AG08395 (cell line): Measurements from ENCODE around the gene JHY.

Experiments used
- DNase-seq: peaks from one replicate; pipeline ENCODE4 v3.0.0; 2012; ENCODE audit warnings: mixed read lengths, low spot score

The JHY gene

DNA sequence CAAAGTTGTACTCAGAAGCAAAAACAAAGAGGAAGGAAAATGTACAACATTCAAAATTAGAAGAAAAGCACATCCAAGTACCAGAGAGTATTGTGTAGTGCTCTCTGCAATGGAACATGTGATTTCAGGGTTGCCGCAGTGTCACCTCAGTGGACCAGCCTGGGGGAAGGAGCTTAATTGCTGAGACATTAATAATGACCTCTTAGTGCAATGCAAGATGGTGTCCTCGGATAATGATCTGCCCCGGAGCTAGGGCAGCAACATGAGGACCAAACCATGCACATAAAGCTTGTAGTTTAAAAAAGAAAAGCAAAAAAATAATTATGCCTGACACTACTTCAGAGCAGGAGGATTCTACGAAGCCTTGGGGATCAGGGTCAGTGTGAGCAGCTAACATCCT lies 11.3 kb upstream of the JHY start:
- no peak for DNase-seq

- no peak for DNase-seq
Observed at GRCh38 chr11:122872046-122872445, 10.5 kb upstream of the JHY start.

GRCh38 chr11:122874991-122875390 lies 7.6 kb upstream of the JHY start:
- no peak for DNase-seq

- DNase-seq = no peak
Observed at GRCh38 chr11:122877732-122878131, 4.8 kb upstream of the JHY start.

GRCh38 chr11:122879785-122880184 lies 2.8 kb upstream of the JHY start:
- no peak for DNase-seq

DNA sequence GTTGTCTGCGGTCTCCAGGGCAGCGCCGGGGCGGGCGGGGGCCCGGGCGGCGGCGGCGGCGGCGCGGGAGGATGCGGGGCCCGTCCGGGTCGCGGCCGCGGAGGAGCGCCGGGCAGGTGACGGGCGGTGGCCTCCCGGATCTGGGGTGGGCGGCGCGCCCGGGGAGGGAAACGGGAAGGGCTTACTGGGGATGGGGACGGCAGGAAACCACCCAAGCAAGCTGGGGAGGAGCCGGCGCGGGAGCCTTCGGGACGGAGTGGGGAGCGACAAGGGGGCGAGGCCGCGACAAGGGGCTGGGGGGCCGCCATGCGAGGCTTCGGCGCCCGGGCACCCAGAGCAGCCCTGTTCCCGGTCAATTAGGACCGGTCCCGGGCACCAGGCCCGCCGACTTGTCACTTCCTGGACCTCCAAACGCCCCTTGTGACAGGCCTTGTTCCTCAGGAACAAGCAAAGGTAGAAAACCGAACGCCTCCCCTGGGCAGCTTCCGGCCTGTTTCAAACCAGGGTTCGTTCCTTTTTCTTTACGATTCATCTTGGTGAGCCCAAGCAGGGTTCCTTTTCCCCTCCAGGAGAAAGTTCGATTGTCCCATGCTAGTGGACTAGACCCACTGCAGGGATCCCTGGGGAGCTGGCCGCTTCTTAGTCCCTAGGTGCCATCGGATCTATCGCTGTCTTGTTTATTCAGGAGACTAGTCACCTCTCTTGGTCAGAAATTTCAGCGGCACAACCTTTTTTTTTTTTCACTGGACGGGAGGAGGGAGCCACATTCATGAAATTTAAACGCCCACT lies 492 bp downstream of the JHY start:
- no peak for DNase-seq

DNA sequence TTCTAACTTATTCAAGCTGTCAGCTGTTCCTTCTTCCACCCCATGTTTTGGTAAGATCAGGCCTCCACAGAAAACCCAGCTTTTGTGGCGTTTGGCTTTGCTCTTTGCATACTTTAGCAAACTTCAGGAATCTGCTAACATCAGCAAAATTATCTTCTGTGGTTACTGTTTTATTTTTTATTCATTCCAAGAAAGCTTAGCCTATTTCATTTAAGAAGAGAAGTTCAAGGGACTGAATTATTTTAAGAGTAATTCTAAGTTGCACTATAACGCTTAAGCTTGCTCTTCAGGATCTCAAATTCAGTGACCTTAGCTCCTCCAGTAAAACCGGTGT lies 1.1 kb downstream of the JHY start:
- peak; percentile 68 for DNase-seq

- DNase-seq = no peak
Observed at GRCh38 chr11:122888162-122888561, 5.6 kb downstream of the JHY start.

DNA sequence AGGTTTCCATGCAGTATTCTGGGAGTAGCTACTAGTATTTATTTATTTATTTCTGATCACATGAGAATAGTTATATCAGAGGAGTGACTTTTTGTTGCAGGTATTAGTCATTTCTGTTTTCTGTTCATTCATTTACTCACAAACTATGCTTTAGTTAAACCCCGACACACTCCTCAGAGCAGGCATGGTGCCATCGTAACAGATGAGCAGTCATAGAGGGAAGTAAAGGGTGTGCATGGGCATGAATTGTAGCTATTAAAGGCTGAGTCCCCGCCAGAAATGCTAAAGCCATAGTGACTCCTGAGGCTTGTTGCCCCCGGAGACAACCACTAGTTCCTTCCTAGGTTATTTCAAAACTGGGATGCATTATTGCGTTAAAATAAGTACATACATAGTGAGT lies 10.6 kb downstream of the JHY start:
- no peak for DNase-seq

- DNase-seq = no peak
Observed at GRCh38 chr11:122895563-122895962, 13.0 kb downstream of the JHY start.

DNA sequence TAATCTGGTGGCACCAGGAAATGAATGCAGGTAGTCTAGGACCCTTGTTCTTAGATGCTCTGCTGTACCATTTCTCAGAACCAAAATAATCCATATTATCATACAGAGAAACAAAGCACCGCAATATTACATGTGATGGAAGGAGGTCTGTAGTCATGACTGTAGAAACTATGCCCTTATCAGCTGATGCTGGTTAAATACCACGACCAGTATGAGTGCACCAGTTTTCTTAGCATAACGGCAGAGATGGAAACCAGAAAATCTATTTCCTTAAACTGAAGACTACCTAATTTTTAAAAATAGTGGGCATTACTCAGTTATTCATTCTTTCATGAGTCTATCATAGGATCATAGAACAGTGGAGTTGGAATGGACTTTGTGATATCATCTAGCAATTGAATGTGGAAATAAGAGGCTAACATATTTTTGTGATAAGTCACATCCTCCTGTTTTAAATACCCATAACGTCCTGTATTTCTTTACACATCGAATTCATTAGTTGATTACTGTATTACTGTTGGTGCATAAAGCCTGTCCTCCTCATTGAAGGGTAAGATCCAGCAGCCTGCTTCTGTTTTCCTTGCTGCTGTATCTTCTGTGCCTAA lies 15.1 kb downstream of the JHY start:
- DNase-seq = peak; percentile 26

DNA sequence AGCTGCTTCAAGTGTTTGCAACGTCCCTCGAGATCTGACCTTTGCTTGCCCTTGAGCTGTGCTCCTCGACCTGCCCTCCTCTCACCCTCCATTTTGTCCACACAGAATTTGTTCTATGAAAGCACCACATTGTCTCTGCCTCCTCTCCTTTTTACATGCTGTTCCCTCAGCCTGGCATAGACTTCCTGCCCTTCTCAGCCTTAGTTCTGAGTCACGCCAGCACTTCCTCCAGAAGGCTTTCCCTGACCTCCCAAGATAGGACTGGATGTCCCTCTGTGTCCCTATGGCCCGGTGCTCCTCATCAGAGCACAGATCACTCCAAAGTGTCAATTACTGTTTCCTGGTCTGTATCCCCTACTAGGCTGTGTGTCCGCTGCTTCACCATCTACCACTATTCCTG lies 16.2 kb downstream of the JHY start:
- DNase-seq = no peak

DNA sequence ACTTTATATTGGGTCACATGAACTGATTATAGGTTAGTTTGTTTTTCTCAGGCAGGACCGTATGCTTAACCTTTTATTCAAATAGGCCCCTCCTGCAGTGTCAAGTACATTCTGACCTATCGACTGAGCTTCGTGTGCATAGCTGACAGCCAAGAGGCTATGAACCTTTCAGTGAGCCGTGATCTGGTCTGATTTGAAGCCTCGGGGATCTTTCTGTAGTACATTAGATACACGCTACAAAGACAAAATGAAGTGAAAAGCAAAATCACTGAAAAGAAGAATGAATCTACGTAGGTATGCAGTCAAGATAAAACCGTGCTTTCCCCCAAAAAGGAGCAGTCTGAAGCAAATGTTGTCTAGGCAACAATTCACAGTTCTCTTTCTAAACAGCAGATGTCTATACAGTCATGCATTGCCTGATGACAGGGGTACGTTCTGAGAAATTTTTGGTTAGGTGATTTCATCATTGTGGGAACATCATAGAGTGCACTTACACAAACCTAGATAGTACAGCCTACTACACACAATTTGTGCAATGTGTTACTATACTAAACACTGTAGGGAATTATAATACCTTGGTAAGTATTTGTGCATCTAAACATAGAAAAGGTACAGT lies 18.1 kb downstream of the JHY start:
- DNase-seq = no peak

GRCh38 chr11:122902951-122903350 lies 20.4 kb downstream of the JHY start:
- no peak for DNase-seq

DNA sequence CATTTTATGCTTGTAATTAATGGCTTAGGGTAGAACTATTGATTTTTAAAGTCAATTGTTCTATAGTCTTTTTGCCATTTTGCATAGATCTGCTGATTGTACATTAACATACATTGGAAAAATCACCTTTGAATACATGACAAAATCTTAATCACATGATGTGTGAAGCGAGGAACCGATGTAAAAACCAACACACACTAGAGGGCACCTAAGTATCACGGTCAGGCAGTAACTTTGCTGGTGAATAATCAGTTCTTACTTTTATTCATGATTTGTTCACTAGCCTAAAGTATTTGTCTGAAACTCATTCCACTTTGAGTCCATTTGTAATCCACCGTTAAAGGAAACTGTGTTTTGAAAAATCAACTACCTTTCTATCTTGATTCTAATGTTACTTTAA lies 28.2 kb downstream of the JHY start:
- DNase-seq = peak; percentile 28

DNA sequence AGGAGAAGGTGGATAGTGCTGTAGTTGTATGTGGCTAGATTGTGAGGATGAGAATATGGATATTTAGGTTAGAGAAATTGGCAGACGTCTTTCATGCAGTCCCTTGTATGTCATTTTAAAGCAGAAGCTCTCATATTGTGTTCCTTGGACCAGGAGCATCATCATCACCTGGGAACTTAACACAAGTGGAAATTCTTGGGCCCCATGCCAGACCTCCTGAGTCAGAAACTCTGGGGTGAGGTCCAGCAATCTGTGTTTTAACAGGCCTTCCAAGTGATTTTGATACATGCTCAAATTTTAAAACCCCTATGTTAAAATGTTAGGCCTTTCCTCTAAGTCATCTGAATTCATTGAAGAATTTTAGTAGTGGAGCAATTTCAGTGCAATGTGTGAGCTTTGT lies 34.8 kb downstream of the JHY start:
- DNase-seq = no peak

GRCh38 chr11:122918734-122919133 lies 36.2 kb downstream of the JHY start:
- DNase-seq = no peak

GRCh38 chr11:122920579-122920978 lies 38.0 kb downstream of the JHY start:
- DNase-seq = no peak

- DNase-seq = peak; percentile 3
Observed at GRCh38 chr11:122922893-122923292, 40.3 kb downstream of the JHY start.

DNA sequence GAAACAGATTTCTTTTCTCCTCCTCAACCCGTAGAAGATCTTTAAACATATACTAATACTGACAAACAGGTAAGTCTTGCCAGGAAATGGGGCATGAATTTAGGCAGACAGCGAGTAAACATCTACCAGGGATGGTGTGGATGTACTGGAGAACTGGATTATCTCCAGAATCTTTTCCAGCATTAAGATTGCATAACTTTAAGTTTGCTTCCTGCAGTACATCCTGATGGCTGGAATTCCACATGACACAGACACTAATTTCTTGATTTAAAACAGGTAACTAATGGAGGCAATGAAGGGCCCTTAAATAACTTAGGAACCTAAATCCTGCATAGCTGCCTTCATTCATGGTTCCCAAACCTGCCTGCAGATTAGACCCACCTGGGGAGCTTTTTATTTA lies 40.7 kb downstream of the JHY start:
- DNase-seq = peak; percentile 4

- DNase-seq = no peak
Observed at GRCh38 chr11:122931510-122931909, 49.0 kb downstream of the JHY start.

DNA sequence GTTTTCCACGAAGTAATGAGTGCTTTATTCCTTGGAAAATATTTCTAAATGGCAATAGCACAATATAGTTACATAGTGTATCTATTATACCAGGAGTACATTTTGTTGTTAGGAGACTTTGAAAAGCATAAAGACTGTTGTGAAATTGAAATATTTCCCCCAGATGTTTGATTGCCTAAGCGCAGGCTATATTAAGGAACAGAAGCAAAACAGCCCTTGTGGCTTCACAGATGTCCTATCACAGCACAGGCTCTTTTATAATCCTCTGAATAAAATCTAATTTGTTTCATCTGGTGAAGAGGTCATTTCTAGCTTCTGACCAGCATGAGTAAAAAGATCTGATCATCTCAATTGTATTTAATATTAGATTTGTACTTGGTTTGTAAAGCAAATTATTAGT lies 50.9 kb downstream of the JHY start:
- DNase-seq = peak; percentile 47

- no peak for DNase-seq
Observed at GRCh38 chr11:122937983-122938382, 55.4 kb downstream of the JHY start.

- no peak for DNase-seq
Observed at GRCh38 chr11:122938557-122938956, 56.0 kb downstream of the JHY start.
